ENCODE data around the gene MYO7A.

DNA sequence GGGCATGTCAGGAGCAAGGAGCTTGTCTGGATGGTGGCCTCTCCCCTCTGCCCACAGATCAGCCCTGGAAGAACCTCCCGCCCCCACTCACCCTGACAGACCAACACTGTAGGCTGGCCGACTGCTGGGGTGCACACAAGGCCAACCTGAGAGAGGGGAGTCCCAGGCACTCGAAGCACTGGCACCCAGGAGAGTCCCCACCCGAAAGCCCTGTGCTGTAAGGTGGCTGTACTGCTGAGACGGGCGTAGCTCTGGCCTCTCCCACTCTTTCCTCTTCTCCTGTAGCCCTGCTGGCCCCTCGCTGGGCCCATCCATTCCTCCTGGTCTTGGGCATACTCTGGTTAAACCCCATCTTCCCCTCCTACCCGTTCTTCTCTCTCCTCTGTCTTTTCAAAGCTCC lies 39.7 kb downstream of the MYO7A start:
- TF ChIP-seq, protein P1, sequence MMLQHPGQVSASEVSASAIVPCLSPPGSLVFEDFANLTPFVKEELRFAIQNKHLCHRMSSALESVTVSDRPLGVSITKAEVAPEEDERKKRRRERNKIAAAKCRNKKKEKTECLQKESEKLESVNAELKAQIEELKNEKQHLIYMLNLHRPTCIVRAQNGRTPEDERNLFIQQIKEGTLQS (IDR thresholded peaks at IDR 0.05; ENCODE audit: insufficient read depth, low read depth, low read length) = no peak
- TF ChIP-seq POLR2A (IDR thresholded peaks at IDR 0.05; ENCODE audit: control extremely low read depth in 1 of 2, low read depth in 2 of 2, low read length in 2 of 2) (no peak), CHD2 (IDR thresholded peaks at IDR 0.05; ENCODE audit: low read length) (no peak), E2F6 (IDR thresholded peaks at IDR 0.05) (no peak), HDAC2 (IDR thresholded peaks at IDR 0.05; ENCODE audit: borderline replicate concordance in 1 of 2, low read depth in 2 of 2, low read length in 2 of 2) (no peak), RAD21 (IDR thresholded peaks at IDR 0.05 in 1 of 2, conservative IDR thresholded peaks at IDR 0.05 in 1 of 2; ENCODE audit: low read depth in 2 of 2, low read length in 2 of 2) (no peak)
- TF ChIP-seq, protein P2, sequence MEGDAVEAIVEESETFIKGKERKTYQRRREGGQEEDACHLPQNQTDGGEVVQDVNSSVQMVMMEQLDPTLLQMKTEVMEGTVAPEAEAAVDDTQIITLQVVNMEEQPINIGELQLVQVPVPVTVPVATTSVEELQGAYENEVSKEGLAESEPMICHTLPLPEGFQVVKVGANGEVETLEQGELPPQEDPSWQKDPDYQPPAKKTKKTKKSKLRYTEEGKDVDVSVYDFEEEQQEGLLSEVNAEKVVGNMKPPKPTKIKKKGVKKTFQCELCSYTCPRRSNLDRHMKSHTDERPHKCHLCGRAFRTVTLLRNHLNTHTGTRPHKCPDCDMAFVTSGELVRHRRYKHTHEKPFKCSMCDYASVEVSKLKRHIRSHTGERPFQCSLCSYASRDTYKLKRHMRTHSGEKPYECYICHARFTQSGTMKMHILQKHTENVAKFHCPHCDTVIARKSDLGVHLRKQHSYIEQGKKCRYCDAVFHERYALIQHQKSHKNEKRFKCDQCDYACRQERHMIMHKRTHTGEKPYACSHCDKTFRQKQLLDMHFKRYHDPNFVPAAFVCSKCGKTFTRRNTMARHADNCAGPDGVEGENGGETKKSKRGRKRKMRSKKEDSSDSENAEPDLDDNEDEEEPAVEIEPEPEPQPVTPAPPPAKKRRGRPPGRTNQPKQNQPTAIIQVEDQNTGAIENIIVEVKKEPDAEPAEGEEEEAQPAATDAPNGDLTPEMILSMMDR (IDR thresholded peaks at IDR 0.05; ENCODE audit: control extremely low read depth in 1 of 3, insufficient read depth in 1 of 3, low read depth in 1 of 3, low read length in 3 of 3) = no peak
